DMS114 treated with DMSO at 0.1 percent for 48 hours (cell line): ENCODE measurements around the gene SLIT3.

Experiments used
- DNase-seq: peaks from one replicate; lab custom pipeline; 2025; ENCODE audit not compliant: unreplicated experiment; lab: John Stamatoyannopoulos, UW

Gene SLIT3

GRCh38 chr5:168818558-168818957, 482.4 kb downstream of the SLIT3 start:
- DNase-seq: no peak

- DNase-seq: no peak
Measured at GRCh38 chr5:168817591-168817990, 483.3 kb downstream of the SLIT3 start.

GRCh38 chr5:168816661-168817060, 484.3 kb downstream of the SLIT3 start:
- no peak for DNase-seq

- DNase-seq: no peak
Measured at GRCh38 chr5:168813184-168813968, 487.6 kb downstream of the SLIT3 start.

DNA sequence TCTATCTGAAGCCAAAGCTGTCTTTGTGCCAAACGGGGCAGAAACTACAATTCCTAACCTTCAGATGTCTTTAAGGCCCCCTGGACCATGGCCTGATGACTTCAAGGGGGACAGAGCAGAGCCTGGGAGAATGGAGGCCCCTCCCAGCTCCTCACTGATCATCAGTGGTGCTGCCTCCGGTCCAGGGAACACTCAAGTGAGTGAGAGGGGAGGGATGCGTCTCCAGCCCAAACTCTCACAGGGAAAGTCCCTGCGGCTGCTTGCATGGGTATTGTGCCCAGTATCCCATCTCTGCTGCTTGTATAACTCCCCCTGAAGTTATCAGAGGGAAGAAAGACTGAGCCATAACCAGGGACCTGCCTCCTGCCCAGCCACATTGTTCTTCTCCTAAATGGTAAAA, 490.3 kb downstream of the SLIT3 start:
- DNase-seq: no peak

GRCh38 chr5:168809218-168809617, 491.7 kb downstream of the SLIT3 start:
- DNase-seq: no peak

- DNase-seq: no peak
Measured at GRCh38 chr5:168808051-168808616, 492.8 kb downstream of the SLIT3 start.

- DNase-seq: no peak
Measured at GRCh38 chr5:168807287-168807686, 493.7 kb downstream of the SLIT3 start.

- no peak for DNase-seq
Measured at GRCh38 chr5:168803541-168803940, 497.4 kb downstream of the SLIT3 start.

- no peak for DNase-seq
Measured at GRCh38 chr5:168802337-168802736, 498.6 kb downstream of the SLIT3 start.

GRCh38 chr5:168801567-168801966, 499.4 kb downstream of the SLIT3 start:
- no peak for DNase-seq

GRCh38 chr5:168800701-168801100, 500.2 kb downstream of the SLIT3 start:
- DNase-seq: no peak

DNA sequence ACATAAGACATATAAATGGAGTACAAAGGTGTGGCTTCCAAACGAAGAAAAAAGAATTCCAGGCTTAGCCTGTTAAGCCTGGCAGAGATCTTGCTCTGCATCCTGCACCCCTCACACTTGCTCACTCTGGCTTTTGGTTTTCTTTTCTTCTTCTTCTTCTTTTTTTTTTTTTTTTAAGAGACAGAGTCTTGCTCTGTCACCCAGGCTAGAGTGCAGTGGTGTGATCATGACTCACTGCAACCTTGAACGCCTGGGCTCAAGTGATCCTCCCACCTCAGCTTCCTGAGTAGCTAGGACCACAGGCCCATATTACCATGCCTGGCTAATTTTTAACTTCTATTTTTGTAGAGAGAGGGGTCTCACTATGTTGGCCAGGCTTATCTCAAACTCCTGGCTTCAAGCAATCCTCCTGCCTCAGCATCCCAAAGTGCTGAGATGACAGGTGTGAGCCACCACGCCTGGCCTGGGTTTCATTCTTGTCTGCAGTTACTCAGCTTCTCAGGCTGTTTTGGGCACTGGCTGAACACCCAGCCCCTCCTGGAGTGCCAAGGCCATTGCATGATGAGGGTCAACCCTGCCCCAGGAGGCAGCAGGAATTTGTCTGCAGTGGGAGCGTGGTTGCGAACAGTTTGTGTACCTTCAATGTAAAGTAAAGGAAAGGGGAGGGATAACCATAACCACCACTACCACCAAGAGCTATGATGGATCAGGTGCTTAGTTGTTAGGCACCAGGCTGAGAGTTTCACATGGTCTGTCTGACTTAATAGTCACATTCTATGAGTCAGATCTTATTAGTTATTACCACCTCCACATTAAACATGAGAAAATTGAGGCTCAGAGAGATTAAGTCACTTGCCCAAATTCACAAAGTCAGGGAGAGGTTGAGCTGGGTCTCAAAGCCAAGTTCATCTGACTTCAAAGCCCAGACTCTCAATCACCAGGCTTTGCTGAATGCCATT, 502.6 kb downstream of the SLIT3 start:
- no peak for DNase-seq

- no peak for DNase-seq
Measured at GRCh38 chr5:168796593-168797580, 504.1 kb downstream of the SLIT3 start.

- no peak for DNase-seq
Measured at GRCh38 chr5:168796000-168796399, 504.9 kb downstream of the SLIT3 start.

DNA sequence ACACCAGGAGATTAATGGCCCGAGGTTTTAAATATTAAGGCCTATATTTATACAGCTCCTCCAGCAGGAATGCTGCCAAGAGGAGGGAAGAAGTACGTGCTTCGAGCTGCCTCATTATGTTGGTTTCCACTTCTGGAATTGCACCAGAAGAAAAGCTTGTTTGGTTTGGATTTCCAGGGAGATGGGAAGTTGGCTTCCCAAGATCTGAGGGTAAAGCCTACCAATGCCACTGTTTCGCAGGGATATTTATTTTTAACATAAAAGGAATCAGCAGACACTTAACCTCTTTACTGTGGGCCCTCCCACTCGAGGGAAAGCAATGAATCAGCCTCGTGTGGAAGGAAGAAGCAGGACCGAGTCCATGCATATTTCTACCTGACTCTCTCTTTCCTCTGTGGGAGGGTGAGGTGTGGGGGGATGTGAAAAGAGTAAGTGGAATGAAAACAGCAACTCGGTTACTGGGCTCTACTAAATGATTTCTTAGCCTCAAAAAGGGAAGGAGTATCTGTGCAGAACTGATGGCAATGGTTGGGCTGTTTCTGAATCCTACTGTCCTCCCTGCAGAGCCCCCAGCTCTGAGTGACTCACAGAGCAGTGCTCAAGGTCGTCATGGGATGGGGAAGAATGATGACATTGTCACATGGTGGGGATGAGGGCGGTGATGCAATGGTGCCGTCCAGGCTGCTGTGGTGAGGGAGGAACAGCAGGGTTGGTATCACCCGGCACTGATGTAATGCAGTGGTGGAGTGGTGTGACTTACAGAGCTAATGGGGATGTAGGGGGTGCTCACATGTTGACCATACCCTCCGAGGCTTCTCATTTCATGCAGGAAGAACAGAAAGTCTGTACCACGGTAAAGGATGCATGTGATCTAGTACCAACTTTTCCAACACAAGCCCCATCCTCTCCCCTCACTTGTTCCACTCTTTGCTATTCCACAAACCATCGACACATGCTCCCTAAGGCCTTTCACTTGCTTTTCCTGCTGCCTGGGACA, 506.8 kb downstream of the SLIT3 start:
- no peak for DNase-seq

- DNase-seq: no peak
Measured at GRCh38 chr5:168792678-168793077, 508.3 kb downstream of the SLIT3 start.

- no peak for DNase-seq
Measured at GRCh38 chr5:168790671-168791250, 510.2 kb downstream of the SLIT3 start.
